B cell (primary cell): Measurements from ENCODE around the gene TMCC3. TPM values are rescaled to one million over a fixed set of nuclear protein-coding genes. Genes with fewer than 3 reads are reported as not detected.

Experiments
- ATAC-seq: fragments of 200-7000 bp; cut with Tn5 transposase; one replicate; pipeline ENCODE4 v1.10.0; 2021; ENCODE audit warnings: low read depth, mild to moderate bottlenecking, moderate number of reproducible peaks, moderate library complexity
- CTCF ChIA-PET: fragments of 350-600 bp; sonication (Branson Sonifier 250); formaldehyde crosslinking; loops from one replicate; lab custom pipeline; 2021; ENCODE audit warnings: antibody characterized with exemption, inconsistent platforms; lab: Charles Lee
- POLR2A ChIA-PET: fragments of 350-600 bp; sonication (Branson Sonifier 250); formaldehyde crosslinking; loops from one replicate; lab custom pipeline; 2021; ENCODE audit warnings: antibody characterized with exemption; lab: Charles Lee
- DNase-seq: peaks from one replicate; pipeline ENCODE4 v3.0.0; 2013
- H2AFZ ChIP-seq: 2 replicates; pipeline ENCODE4 v1.6.1; 2012; ENCODE audit warnings: mild to moderate bottlenecking, low read depth, low read length; ENCODE audit not compliant: insufficient read depth, poor library complexity, severe bottlenecking
- H3K27ac ChIP-seq, 2 donors: 1 replicate in 1 of 2; 2 replicates in 1 of 2; pipeline ENCODE4 v1.5.1; 2012 to 2013; ENCODE audit warnings: low read length in 2 of 2, mild to moderate bottlenecking in 2 of 2, moderate library complexity in 1 of 2
- H3K27me3 ChIP-seq, 4 experiments: fragments of 200-600 bp in 1 of 4; sonication (generic) in 1 of 4; replicated peaks in 1 of 4; 1 replicate in 2 of 4; 2 replicates in 2 of 4; pipeline versions ENCODE4 v1.6.1 to v1.7.0; 2013 to 2016; ENCODE audit warnings: low read length in 3 of 4, mild to moderate bottlenecking in 2 of 4, mixed read lengths in 1 of 4, moderate library complexity in 1 of 4; ENCODE audit not compliant: insufficient read depth in 4 of 4, control insufficient read depth in 3 of 4; ENCODE audit errors: control extremely low read depth in 1 of 4
- H3K36me3 ChIP-seq, 2 experiments: replicated peaks in 1 of 2; 1 replicate in 1 of 2; 2 replicates in 1 of 2; pipeline versions ENCODE4 v1.6.1 to v1.7.1; 2013; ENCODE audit warnings: low read length in 1 of 2; ENCODE audit not compliant: insufficient read depth in 2 of 2, control insufficient read depth in 1 of 2; ENCODE audit errors: control extremely low read depth in 1 of 2, extremely low read depth in 1 of 2
- H3K4me1 ChIP-seq, 2 donors: fragments of 200-600 bp in 1 of 2; sonication (generic) in 1 of 2; 1 replicate in 1 of 2; 2 replicates in 1 of 2; pipeline versions ENCODE4 v1.5.1 to v1.6.1; 2013 to 2017; ENCODE audit warnings: low read length in 2 of 2; ENCODE audit not compliant: control insufficient read depth in 2 of 2, insufficient read depth in 2 of 2
- H3K4me2 ChIP-seq: replicated peaks from 2 replicates; pipeline ENCODE3; 2012; ENCODE audit warnings: mild to moderate bottlenecking, low read depth, low read length; ENCODE audit not compliant: poor library complexity, severe bottlenecking
- H3K4me3 ChIP-seq, 5 experiments: fragments of 200-600 bp in 1 of 5; sonication (generic) in 1 of 5; 1 replicate in 3 of 5; 2 replicates in 2 of 5; pipeline versions ENCODE4 v1.5.1 to v1.7.0; 2011 to 2016; ENCODE audit warnings: low read length in 4 of 5, mild to moderate bottlenecking in 4 of 5, low read depth in 2 of 5, control low read depth in 1 of 5, moderate library complexity in 1 of 5; ENCODE audit not compliant: insufficient read depth in 1 of 5; ENCODE audit errors: control extremely low read depth in 1 of 5, extremely low read depth in 1 of 5
- H3K79me2 ChIP-seq: fragments of 200-600 bp; sonication (generic); one replicate; pipeline ENCODE4 v1.6.0; 2016; ENCODE audit warnings: low read length; ENCODE audit not compliant: control insufficient read depth, insufficient read depth
- H3K9ac ChIP-seq: fragments of 200-600 bp; sonication (generic); 2 replicates; pipeline ENCODE4 v1.6.1; 2017; ENCODE audit warnings: mild to moderate bottlenecking, low read length, moderate library complexity
- H3K9me3 ChIP-seq, 3 donors: one replicate each; pipeline versions ENCODE4 v1.6.1 to v1.7.1; 2013; ENCODE audit warnings: low read length in 2 of 3; ENCODE audit not compliant: control insufficient read depth in 2 of 3, insufficient read depth in 1 of 3; ENCODE audit errors: control extremely low read depth in 1 of 3
- H4K20me1 ChIP-seq: 2 replicates; pipeline ENCODE4 v1.6.0; 2012; ENCODE audit warnings: mild to moderate bottlenecking, low read length; ENCODE audit not compliant: insufficient read depth, control insufficient read depth, poor library complexity, severe bottlenecking
- H3K27ac Mint-ChIP-seq: one replicate; pipeline ENCODE4 v1.8.0; 2021; ENCODE audit warnings: mixed read lengths
- H3K27me3 Mint-ChIP-seq: one replicate; pipeline ENCODE4 v1.8.0; 2021; ENCODE audit warnings: mixed read lengths
- H3K4me1 Mint-ChIP-seq: one replicate; pipeline ENCODE4 v1.8.0; 2021; ENCODE audit warnings: mixed read lengths
- H3K4me3 Mint-ChIP-seq: one replicate; pipeline ENCODE4 v1.8.0; 2021; ENCODE audit warnings: mixed read lengths
- H3K9me3 Mint-ChIP-seq: one replicate; pipeline ENCODE4 v1.8.0; 2022; ENCODE audit warnings: mixed read lengths; ENCODE audit not compliant: insufficient read depth
- CTCF ChIP-seq: fragments of 200-600 bp; IDR thresholded peaks from one replicate; pipeline ENCODE4 v1.8.0; 2022; ENCODE audit warnings: antibody characterized with exemption, mild to moderate bottlenecking
- EZH2 ChIP-seq: IDR thresholded peaks from 2 replicates; pipeline ENCODE4 v1.6.1; 2012; ENCODE audit warnings: borderline replicate concordance, low read depth, mild to moderate bottlenecking, moderate library complexity, low read length; ENCODE audit not compliant: insufficient read depth, poor library complexity, severe bottlenecking
- WGBS: methylation state at CpG from one replicate; pipeline ENCODE4 v1.1.5; 2013; ENCODE audit warnings: missing lambda C conversion rate; ENCODE audit not compliant: insufficient coverage; 5-methylcytosine and 5-hydroxymethylcytosine counted together
- intact Hi-C: fragments of 100-400 bp; cut with micrococcal nuclease; formaldehyde crosslinking; loops from one replicate; pipeline ENCODE4 v1.10.0; 2022
- polyA plus RNA-seq: library from polyadenylated mRNA; depleted of rRNA; stranded (reverse); fragments of >200 nt; gene quantifications from 2 replicates; pipeline ENCODE4 v1.2.3, GENCODE V29; 2012
- total RNA-seq, 2 donors: library from RNA; stranded (reverse); fragments of 120-200 nt in 1 of 2; gene quantifications; 1 replicate in 1 of 2; 2 replicates in 1 of 2; pipeline versions ENCODE4 v1.2.3 to v1.2.4, GENCODE V29; 2013 to 2022

Gene TMCC3
- total and polyA plus RNA-seq, 2 donors (not counting 1 experiment from before 2014, with no cell fraction given): 4.5 to 8.8 TPM

GRCh38 chr12:94643606-94644005, 6.8 kb downstream of the TMCC3 start:
- H3K27me3 Mint-ChIP-seq: no peaks in the 10 kb centered on the region
- no peaks in the 10 kb centered on the region for H3K36me3 ChIP-seq
- TF ChIP-seq EZH2 (no peak), CTCF (no peak)
- intact Hi-C loops: no loop called here
- H3K4me2 ChIP-seq: peak overlapping the region; percentile 62
- no peak overlapping the region for H3K4me3 Mint-ChIP-seq
- H4K20me1 ChIP-seq: peaks cover 12% of the 10 kb centered on the region
- no peaks in the 10 kb centered on the region for H3K9me3 ChIP-seq
- H3K4me1 ChIP-seq: peaks cover 17 to 18% of the 10 kb centered on the region in 2 donors
- H3K9ac ChIP-seq: no peak overlapping the region
- H3K79me2 ChIP-seq: peaks cover 19% of the 10 kb centered on the region
- DNase-seq (no peak), ATAC-seq (no peak)
- H3K4me1 Mint-ChIP-seq: peaks cover 26% of the 10 kb centered on the region
- POLR2A ChIA-PET: no interaction called here
- no peaks in the 10 kb centered on the region for H3K27me3 ChIP-seq
- H3K9me3 Mint-ChIP-seq: no peaks in the 10 kb centered on the region
- H3K27ac ChIP-seq: no peak overlapping the region
- no peak overlapping the region for H3K27ac Mint-ChIP-seq
- CTCF ChIA-PET: no interaction called here
- 100% methylated on average over 1 of the region's 3 CpGs for WGBS
- peak overlapping the region in 2 of 5 experiments; percentile 3 to 17 for H3K4me3 ChIP-seq
- H2AFZ ChIP-seq: no peak overlapping the region

- Mint-ChIP-seq H3K4me3 (no peak overlapping the region), H3K27me3 (no peaks in the 10 kb centered on the region), H3K27ac (no peak overlapping the region), H3K9me3 (no peaks in the 10 kb centered on the region), H3K4me1 (peaks cover 26% of the 10 kb centered on the region)
- H3K79me2 ChIP-seq: peaks cover 10% of the 10 kb centered on the region
- DNase-seq: no peak
- H3K27ac ChIP-seq: no peak overlapping the region
- TF ChIP-seq CTCF (no peak), EZH2 (no peak)
- ATAC-seq: no peak
- H3K4me1 ChIP-seq: peaks cover 17 to 18% of the 10 kb centered on the region in 2 donors
- H3K9ac ChIP-seq: no peak overlapping the region
- no peak overlapping the region for H2AFZ ChIP-seq
- H3K9me3 ChIP-seq: no peaks in the 10 kb centered on the region
- H3K4me3 ChIP-seq: no peak overlapping the region
- H4K20me1 ChIP-seq: peaks cover 8% of the 10 kb centered on the region
- H3K36me3 ChIP-seq: no peaks in the 10 kb centered on the region
- CTCF ChIA-PET: no interaction called here
- intact Hi-C loops: no loop called here
- no peaks in the 10 kb centered on the region for H3K27me3 ChIP-seq
- POLR2A ChIA-PET: no interaction called here
- H3K4me2 ChIP-seq: no peak overlapping the region
- 97% methylated on average over 6 of the region's 7 CpGs for WGBS
These were observed 9.1 kb downstream of the TMCC3 start for GRCh38 chr12:94641283-94641682.
